ENCODE results near the gene ST14. TPM values are rescaled to one million over a fixed set of nuclear protein-coding genes. Genes with fewer than 3 reads are reported as not detected.

ST14 gene
- polyA plus RNA-seq, 1 of the 3 experiments (the other 2 are of a cell fraction) = not detected

GRCh38 chr11:130148796-130149326, 10.7 kb upstream of the ST14 start:
- Histone ChIP-seq H3K79me2 (ENCODE audit: insufficient read depth) (no peaks in the 10 kb centered on the region), H3K27me3 (ENCODE audit: insufficient read depth) (no peaks in the 10 kb centered on the region), H3K9me3 (no peaks in the 10 kb centered on the region), H3F3A (replicated peaks; ENCODE audit: insufficient read depth) (peaks cover 6% of the 10 kb centered on the region), H4K20me1 (ENCODE audit: insufficient read depth) (no peaks in the 10 kb centered on the region), H3K27ac (ENCODE audit: low read depth in 2 of 2, low read length in 1 of 2) (no peak overlapping the region), H3K4me3 (ENCODE audit: low read depth in 2 of 2, low read length in 1 of 2) (no peak overlapping the region), H3K36me3 (replicated peaks in 1 of 2; ENCODE audit: control insufficient read depth in 1 of 2, insufficient read depth in 2 of 2, low read length in 1 of 2) (peaks cover 17 to 32% of the 10 kb centered on the region in 2 experiments), H3K4me1 (ENCODE audit: control insufficient read depth in 1 of 2, insufficient read depth in 2 of 2, low read depth in 1 of 2, low read length in 1 of 2) (no peaks in the 10 kb centered on the region), H3K9ac (no peak overlapping the region), H2AFZ (ENCODE audit: low read depth) (no peak overlapping the region), H3K9me2 (no peaks in the 10 kb centered on the region), H3K4me2 (no peak overlapping the region)
- ChIA-PET CTCF (interaction anchor here (1.0 to 1.4 kb wide), 2 partner anchors 12 to 16 kb away, joined by 3 to 4 read pairs; no protein-coding TSS in a partner anchor), POLR2A (no interaction called here)
- 94% methylated on average over 12 of the region's 12 CpGs for WGBS (ENCODE audit: low lambda C conversion rate)
- no peak for DNase-seq
- no peak for TF ChIP-seq CHD2 (IDR thresholded peaks at IDR 0.05; ENCODE audit: low read length, partially characterized antibody)
- TF ChIP-seq TCF12 (IDR thresholded peaks at IDR 0.05) = no peak
- TF ChIP-seq YY1 (IDR thresholded peaks at IDR 0.05; ENCODE audit: low read depth) = no peak
- no peak for TF ChIP-seq MAX (IDR thresholded peaks at IDR 0.05; ENCODE audit: low read depth)
- TF ChIP-seq EZH2phosphoT487 (IDR thresholded peaks at IDR 0.05; ENCODE audit: borderline replicate concordance, low read depth) = no peak
- no peak for TF ChIP-seq REST (IDR thresholded peaks at IDR 0.05; ENCODE audit: low read depth, low read length)
- TF ChIP-seq USF2 (IDR thresholded peaks at IDR 0.05; ENCODE audit: borderline replicate concordance, low read depth, low read length) = no peak
- no peak for TF ChIP-seq ZBTB33 (IDR thresholded peaks at IDR 0.05; ENCODE audit: borderline replicate concordance, low read depth)
- no peak for TF ChIP-seq SIN3A (IDR thresholded peaks at IDR 0.05; ENCODE audit: borderline replicate concordance, low read depth, low read length)
- TF ChIP-seq NFIC (IDR thresholded peaks at IDR 0.05; ENCODE audit: borderline replicate concordance) = no peak
- no peak for TF ChIP-seq MEF2A (IDR thresholded peaks at IDR 0.05; ENCODE audit: borderline replicate concordance, low read depth)
- TF ChIP-seq NRF1 (IDR thresholded peaks at IDR 0.05; ENCODE audit: low read depth, low read length) = no peak

All from SK-N-SH (cell line).